GM08714 (cell line): Measurements from ENCODE around the gene MBD3L2B.
"Not testable (repeated sequence)": the region's sequence is repeated elsewhere in the genome, so short reads cannot be mapped to it uniquely, and the experiment has no call there.

Experiments
- H3K4me3 ChIP-seq: fragments of 200-500 bp; sonication (Bioruptor generic); 2 replicates; pipeline ENCODE4 v1.5.1; 2014; ENCODE audit warnings: mild to moderate bottlenecking, low read length, inconsistent platforms
- ZNF274 ChIP-seq: IDR thresholded peaks from 2 replicates; pipeline ENCODE4 v1.6.1; 2012; ENCODE audit warnings: mild to moderate bottlenecking, low read depth, low read length

Gene MBD3L2B

GRCh38 chr19:7021331-7021730, at the start of gene MBD3L2B:
Gene MBD3L2B (minus strand): TSS chr19:7021431. CDS start chr19:7021397, 34 bp downstream.
- H3K4me3 ChIP-seq = not testable (repeated sequence)

DNA sequence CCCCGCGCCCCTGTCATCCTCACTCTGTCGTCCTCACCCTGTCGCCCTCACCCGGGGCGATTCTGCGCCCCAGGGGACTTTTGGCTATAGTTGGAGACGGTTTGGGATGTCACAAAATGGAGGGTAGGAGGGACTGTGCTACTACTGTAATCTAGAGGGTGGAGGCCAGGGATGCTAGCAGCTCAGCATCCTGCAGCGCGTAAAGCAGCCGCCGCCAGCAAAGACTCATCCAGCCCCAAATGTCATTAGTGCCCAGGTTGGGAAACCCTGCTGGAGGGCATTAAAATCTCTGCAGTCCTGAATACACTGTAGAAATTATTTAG, 48.6 kb upstream of the MBD3L2B start:
- no peak for TF ChIP-seq ZNF274
- H3K4me3 ChIP-seq = peak overlapping the region; percentile 86

GRCh38 chr19:7069042-7069903, 48.0 kb upstream of the MBD3L2B start, which contains the start of gene ZNF557:
Gene ZNF557 (plus strand): TSS chr19:7069703. CDS start chr19:7075075, 5,372 bp downstream.
- H3K4me3 ChIP-seq = peak within 1 kb of the TSS; percentile 86
- no peak for TF ChIP-seq ZNF274

DNA sequence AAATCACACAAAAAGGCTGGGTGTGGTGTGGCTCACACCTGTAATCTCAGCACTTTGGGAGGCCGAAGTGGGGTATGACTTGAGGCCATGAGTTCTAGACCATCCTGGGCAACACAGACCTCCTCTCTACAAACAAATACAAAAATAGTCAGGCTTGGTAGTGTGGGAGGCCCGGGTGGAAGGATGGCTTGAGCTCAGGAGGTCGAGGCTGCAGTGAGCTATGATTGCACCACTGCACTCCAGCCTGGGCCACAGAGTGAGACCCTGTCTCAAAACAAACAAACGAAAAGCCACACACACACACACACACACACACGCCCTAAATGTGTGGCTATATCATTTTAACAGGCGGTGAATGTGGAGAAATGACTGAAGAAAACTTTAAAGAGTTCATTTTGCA, 47.4 kb upstream of the MBD3L2B start:
- H3K4me3 ChIP-seq = no peak overlapping the region
- no peak for TF ChIP-seq ZNF274

- TF ChIP-seq ZNF274 = no peak
- H3K4me3 ChIP-seq = no peak overlapping the region
Observed at GRCh38 chr19:7067716-7068115, 46.5 kb upstream of the MBD3L2B start.

DNA sequence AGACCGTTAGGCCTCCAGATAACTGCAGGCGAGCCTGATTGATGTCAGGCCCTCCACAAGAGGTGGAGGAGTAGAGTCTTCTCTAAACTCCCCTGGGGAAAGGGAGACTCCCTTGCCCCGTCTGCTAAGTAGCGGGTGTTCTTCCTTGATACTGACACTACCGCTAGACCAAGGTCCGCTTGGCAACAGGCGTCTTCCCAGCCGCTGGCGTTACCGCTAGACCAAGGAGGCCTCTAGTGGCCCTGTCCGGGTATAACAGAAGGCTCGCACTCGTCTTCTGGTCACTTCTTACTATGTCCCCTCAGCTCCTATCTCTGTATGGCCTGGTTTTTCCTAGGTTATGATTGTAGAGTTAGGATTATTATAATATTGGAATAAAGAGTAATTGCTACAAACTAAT, 45.9 kb upstream of the MBD3L2B start:
- not testable (repeated sequence) for H3K4me3 ChIP-seq

DNA sequence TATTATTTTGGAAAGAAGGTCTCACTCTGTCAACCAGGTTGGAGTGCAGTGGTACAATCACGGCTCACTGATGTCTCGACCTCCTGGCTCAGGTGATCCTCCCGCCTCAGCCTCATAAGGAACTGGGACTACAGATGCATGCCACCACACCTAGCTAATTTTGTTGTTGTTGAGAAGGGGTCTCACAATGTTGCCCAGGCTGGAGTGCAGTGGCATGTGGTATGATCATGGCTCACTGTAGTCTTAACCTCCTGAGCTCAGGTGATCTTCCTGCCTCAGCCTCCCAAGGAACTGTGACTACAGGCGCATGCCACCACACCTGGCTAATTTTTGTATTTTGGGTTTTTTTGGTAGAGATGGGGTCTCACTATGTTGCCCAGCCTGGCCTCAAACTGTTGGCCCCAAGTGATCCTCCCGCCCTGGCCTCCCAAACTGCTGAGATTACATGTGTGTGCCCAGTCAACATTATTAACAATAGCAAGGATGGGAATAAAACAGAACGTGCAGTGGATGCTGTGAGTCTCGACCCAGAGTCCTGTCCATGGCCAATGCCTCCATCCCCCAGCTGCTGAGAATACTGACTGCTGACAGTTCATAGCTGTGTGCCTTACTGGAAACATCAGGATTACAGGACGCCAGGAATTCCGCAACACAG, 42.7 kb upstream of the MBD3L2B start:
- no peak for TF ChIP-seq ZNF274
- H3K4me3 ChIP-seq = no peak overlapping the region

DNA sequence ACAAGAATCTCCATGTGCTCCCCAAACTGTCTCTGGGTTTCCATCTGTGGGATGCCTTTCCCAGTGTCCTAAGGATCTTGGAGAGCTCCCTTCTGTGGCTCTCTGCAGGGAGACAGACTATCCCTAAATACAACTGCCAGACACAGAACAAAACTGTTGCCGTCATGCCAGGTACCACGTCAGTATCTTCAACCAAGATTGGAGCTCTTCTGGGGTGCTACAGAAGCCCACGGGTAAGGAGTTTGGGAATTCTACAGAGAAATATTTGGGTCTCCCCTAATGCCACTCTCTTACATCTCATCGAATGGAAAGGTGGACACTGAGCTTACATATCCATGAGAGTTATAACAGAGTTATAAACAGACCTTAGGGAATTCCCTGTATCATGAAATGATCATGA, 42.1 kb upstream of the MBD3L2B start:
- TF ChIP-seq ZNF274 = no peak
- H3K4me3 ChIP-seq = no peak overlapping the region

- H3K4me3 ChIP-seq = not testable (repeated sequence)
Observed at GRCh38 chr19:7059977-7060376, 38.7 kb upstream of the MBD3L2B start.

GRCh38 chr19:7058576-7058975, 37.3 kb upstream of the MBD3L2B start, which contains the start of gene MBD3L3:
Gene MBD3L3 (minus strand): TSS chr19:7058676. CDS start chr19:7058605, 71 bp downstream.
- H3K4me3 ChIP-seq = not testable (repeated sequence)

- not testable (repeated sequence) for H3K4me3 ChIP-seq
Observed at GRCh38 chr19:7056371-7056770, 35.1 kb upstream of the MBD3L2B start.

DNA sequence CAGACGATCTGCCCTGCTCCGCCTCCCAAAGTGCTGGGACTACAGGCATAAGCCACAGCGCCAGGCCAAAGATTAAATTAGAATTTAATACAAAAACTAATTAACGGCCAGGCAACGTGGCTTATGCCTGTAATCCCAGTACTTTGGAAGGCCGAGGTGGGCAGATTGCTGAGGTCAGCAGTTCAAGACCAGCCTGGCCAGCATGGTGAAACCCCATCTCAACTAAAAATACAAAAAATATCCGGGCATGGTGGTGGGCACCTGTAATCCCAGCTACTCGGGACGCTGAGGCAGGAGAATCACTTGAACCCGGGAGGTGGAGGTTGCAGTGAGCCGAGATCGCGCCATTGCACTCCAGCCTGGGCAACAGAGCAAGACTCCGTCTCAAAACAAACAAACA, 34.4 kb upstream of the MBD3L2B start:
- H3K4me3 ChIP-seq = not testable (repeated sequence)

- not testable (repeated sequence) for H3K4me3 ChIP-seq
Observed at GRCh38 chr19:7054635-7055368, 33.6 kb upstream of the MBD3L2B start.

GRCh38 chr19:7052896-7053295, 31.7 kb upstream of the MBD3L2B start:
- H3K4me3 ChIP-seq = not testable (repeated sequence)

GRCh38 chr19:7051421-7051820, 30.2 kb upstream of the MBD3L2B start:
- not testable (repeated sequence) for H3K4me3 ChIP-seq

GRCh38 chr19:7049021-7049420, 27.8 kb upstream of the MBD3L2B start, which contains the start of gene MBD3L2:
Gene MBD3L2 (plus strand): TSS chr19:7049321. CDS start chr19:7049374, 53 bp downstream.
- not testable (repeated sequence) for H3K4me3 ChIP-seq

DNA sequence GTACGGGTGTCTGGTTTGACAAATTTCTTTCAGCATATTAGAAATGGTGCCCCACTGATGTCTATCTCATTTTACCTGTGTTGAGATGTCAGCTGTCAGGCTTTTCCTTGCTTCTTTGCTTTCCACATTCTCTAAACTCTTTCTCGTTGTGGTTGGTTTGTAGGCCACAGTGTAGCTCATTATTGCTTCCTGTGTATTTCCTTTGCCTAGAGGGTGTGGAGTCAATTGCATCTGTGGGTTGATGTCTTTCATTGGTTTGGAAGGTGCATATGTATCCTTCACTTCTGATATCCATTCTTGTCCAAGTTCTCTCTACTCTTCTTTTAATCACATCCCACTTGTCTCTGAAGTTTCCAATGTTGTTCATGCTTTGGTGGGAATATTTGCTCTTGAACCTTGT, 20.3 kb upstream of the MBD3L2B start:
- not testable (repeated sequence) for H3K4me3 ChIP-seq

- H3K4me3 ChIP-seq = not testable (repeated sequence)
Observed at GRCh38 chr19:7040079-7040478, 18.8 kb upstream of the MBD3L2B start, which contains the start of gene MBD3L4. Gene MBD3L4 (minus strand): TSS chr19:7040179. CDS start chr19:7040144, 35 bp downstream.

DNA sequence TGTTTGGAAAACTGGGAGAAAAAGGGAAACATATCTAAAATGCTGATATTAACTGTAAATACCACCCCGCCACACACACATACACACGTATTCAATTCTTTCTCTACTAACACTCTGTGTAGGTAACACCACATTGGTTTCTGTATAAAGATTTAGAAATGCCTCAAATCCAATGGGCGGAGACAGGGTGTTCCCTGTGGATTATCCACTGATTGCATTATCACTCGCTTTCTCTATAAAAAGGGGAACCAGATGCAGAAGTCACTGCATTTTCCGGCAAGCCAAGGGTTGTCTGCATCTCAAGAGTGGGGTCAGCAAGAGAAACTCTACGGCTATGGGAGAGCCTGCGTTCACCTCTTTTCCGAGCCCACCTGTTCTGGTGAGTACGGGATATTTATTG, 9.0 kb upstream of the MBD3L2B start, which contains the start of gene MBD3L5:
TSS of gene MBD3L5 (plus strand) at position 301 of the 400 bp plus-strand sequence. CDS start at position 335, 34 bp downstream.
- H3K4me3 ChIP-seq = not testable (repeated sequence)

DNA sequence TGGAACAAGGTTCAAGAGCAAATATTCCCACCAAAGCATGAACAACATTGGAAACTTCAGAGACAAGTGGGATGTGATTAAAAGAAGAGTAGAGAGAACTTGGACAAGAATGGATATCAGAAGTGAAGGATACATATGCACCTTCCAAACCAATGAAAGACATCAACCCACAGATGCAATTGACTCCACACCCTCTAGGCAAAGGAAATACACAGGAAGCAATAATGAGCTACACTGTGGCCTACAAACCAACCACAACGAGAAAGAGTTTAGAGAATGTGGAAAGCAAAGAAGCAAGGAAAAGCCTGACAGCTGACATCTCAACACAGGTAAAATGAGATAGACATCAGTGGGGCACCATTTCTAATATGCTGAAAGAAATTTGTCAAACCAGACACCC, 7.6 kb upstream of the MBD3L2B start:
- H3K4me3 ChIP-seq = not testable (repeated sequence)
